ENCODE measurements around the gene IFIT2. TPM values are rescaled to one million over a fixed set of nuclear protein-coding genes. Genes with fewer than 3 reads are reported as not detected.
"Not testable (repeated sequence)": the region's sequence is repeated elsewhere in the genome, so short reads cannot be mapped to it uniquely, and the experiment has no call there.

The IFIT2 gene
- total RNA-seq, 2 experiments from 2014 or later, result 39.2 to 41.6 TPM

GRCh38 chr10:89327803-89328441, 26.1 kb downstream of the IFIT2 start, which contains the start of gene IFIT3:
IFIT3 (plus strand) TSS chr10:89327997; CDS start chr10:89328074, 77 bp downstream.
- no peaks in the 10 kb centered on the region for H3K36me3 Mint-ChIP-seq (ENCODE audit: low read depth)
- H3K4me3 Mint-ChIP-seq, result peak within 1 kb of the TSS; percentile 67
- peak; percentile 32 for DNase-seq
- TF ChIP-seq, protein P1, sequence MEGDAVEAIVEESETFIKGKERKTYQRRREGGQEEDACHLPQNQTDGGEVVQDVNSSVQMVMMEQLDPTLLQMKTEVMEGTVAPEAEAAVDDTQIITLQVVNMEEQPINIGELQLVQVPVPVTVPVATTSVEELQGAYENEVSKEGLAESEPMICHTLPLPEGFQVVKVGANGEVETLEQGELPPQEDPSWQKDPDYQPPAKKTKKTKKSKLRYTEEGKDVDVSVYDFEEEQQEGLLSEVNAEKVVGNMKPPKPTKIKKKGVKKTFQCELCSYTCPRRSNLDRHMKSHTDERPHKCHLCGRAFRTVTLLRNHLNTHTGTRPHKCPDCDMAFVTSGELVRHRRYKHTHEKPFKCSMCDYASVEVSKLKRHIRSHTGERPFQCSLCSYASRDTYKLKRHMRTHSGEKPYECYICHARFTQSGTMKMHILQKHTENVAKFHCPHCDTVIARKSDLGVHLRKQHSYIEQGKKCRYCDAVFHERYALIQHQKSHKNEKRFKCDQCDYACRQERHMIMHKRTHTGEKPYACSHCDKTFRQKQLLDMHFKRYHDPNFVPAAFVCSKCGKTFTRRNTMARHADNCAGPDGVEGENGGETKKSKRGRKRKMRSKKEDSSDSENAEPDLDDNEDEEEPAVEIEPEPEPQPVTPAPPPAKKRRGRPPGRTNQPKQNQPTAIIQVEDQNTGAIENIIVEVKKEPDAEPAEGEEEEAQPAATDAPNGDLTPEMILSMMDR (IDR thresholded peaks at IDR 0.05), result no peak
- peaks cover 25% of the 10 kb centered on the region for H3K4me1 Mint-ChIP-seq (ENCODE audit: low read depth)
- ATAC-seq, result peak; percentile 49
- intact Hi-C loops (cut with micrococcal nuclease), result no loop called here
- ChIA-PET POLR2A (interaction anchor here (0.7 to 1.0 kb wide), 6 partner anchors 10 to 228 kb away, joined by 3 read pairs; partner anchors contain the start of genes IFIT1, IFIT2 and IFIT5), CTCF (interaction anchor here (1.0 kb wide), 1 partner anchor 86 kb away, joined by 3 read pairs; the partner anchor contains the start of gene IFIT5)
- H3K27ac Mint-ChIP-seq, result peak within 1 kb of the TSS; percentile 69
- no peaks in the 10 kb centered on the region for H3K9me3 Mint-ChIP-seq
- peaks cover 25% of the 10 kb centered on the region for H3K27me3 Mint-ChIP-seq

GRCh38 chr10:89329151-89329550, 27.3 kb downstream of the IFIT2 start:
- no peak for DNase-seq
- TF ChIP-seq, protein P1 (IDR thresholded peaks at IDR 0.05), result no peak
- intact Hi-C loops (cut with micrococcal nuclease), result no loop called here
- no peaks in the 10 kb centered on the region for H3K36me3 Mint-ChIP-seq (ENCODE audit: low read depth)
- H3K27me3 Mint-ChIP-seq, result peaks cover 18% of the 10 kb centered on the region
- H3K27ac Mint-ChIP-seq, result no peak overlapping the region
- ChIA-PET CTCF (no interaction called here), POLR2A (no interaction called here)
- H3K9me3 Mint-ChIP-seq, result no peaks in the 10 kb centered on the region
- ATAC-seq, result no peak
- peak overlapping the region; percentile 67 for H3K4me3 Mint-ChIP-seq
- H3K4me1 Mint-ChIP-seq (ENCODE audit: low read depth), result peaks cover 37% of the 10 kb centered on the region

- Mint-ChIP-seq H3K27me3 (peaks cover 17% of the 10 kb centered on the region), H3K4me1 (ENCODE audit: low read depth) (peaks cover 41% of the 10 kb centered on the region)
- H3K36me3 Mint-ChIP-seq (ENCODE audit: low read depth); ATAC-seq; H3K27ac Mint-ChIP-seq; DNase-seq; POLR2A ChIA-PET; CTCF ChIA-PET; H3K4me3 Mint-ChIP-seq; intact Hi-C loops (cut with micrococcal nuclease); H3K9me3 Mint-ChIP-seq: not testable (repeated sequence)
Measured at GRCh38 chr10:89330014-89330413, 28.2 kb downstream of the IFIT2 start.

- CTCF ChIA-PET, result no interaction called here
- no peak overlapping the region for H3K4me3 Mint-ChIP-seq
Measured at GRCh38 chr10:89330537-89331212, 28.8 kb downstream of the IFIT2 start.

GRCh38 chr10:89331487-89332122, 29.8 kb downstream of the IFIT2 start:
- Mint-ChIP-seq H3K4me1 (ENCODE audit: low read depth) (peaks cover 50% of the 10 kb centered on the region), H3K27ac (peak overlapping the region; percentile 46), H3K4me3 (peak overlapping the region; percentile 57), H3K27me3 (peaks cover 25% of the 10 kb centered on the region)
- POLR2A ChIA-PET, result interaction anchor here (0.8 to 1.3 kb wide), 4 partner anchors 15 to 83 kb away, joined by 3 to 5 read pairs (median 4); partner anchors contain the start of genes IFIT1 and IFIT5
- CTCF ChIA-PET, result interaction anchor here (0.9 to 1.5 kb wide), 7 partner anchors 11 to 398 kb away, joined by 3 to 6 read pairs (median 3); partner anchors contain the start of gene IFIT5
- DNase-seq; H3K36me3 Mint-ChIP-seq (ENCODE audit: low read depth); H3K9me3 Mint-ChIP-seq; ATAC-seq; intact Hi-C loops (cut with micrococcal nuclease): not testable (repeated sequence)

More at GRCh38 chr10:89330537-89331212, 28.8 kb downstream of the IFIT2 start:
- H3K27ac Mint-ChIP-seq, result no peak overlapping the region
- TF ChIP-seq, protein P1 (IDR thresholded peaks at IDR 0.05), result no peak
- intact Hi-C loops (cut with micrococcal nuclease), result no loop called here
- H3K4me1 Mint-ChIP-seq (ENCODE audit: low read depth), result peaks cover 47% of the 10 kb centered on the region
- POLR2A ChIA-PET, result no interaction called here
- DNase-seq (no peak), ATAC-seq (no peak)
- H3K27me3 Mint-ChIP-seq, result peaks cover 24% of the 10 kb centered on the region
- no peaks in the 10 kb centered on the region for H3K9me3 Mint-ChIP-seq
- no peaks in the 10 kb centered on the region for H3K36me3 Mint-ChIP-seq (ENCODE audit: low read depth)

Data from activated CD8-positive, alpha-beta T cell treated with anti-CD3 and anti-CD28 coated beads for 36 hours (primary cell).